Astrocyte (in vitro differentiated cells and primary cell): ENCODE results near the gene CWC27. TPM values are rescaled to one million over a fixed set of nuclear protein-coding genes. Genes with fewer than 3 reads are reported as not detected.

Experiments used
- DNase-seq: peaks from one replicate; pipeline ENCODE4 v3.0.0-alpha.2; 2010; ENCODE audit warnings: low read depth
- FAIRE-seq: peaks from 2 replicates; lab custom pipeline; 2011; peaks lifted over from hg19 to GRCh38; lab: Jason Lieb, UNC
- H2AFZ ChIP-seq: 2 replicates; pipeline ENCODE4 v1.6.0; 2012; ENCODE audit warnings: low read depth, low read length, inconsistent platforms
- H3K27ac ChIP-seq: 2 replicates; pipeline ENCODE4 v1.5.1; 2011; ENCODE audit warnings: low read depth, low read length, inconsistent platforms
- H3K27me3 ChIP-seq: 2 replicates; pipeline ENCODE4 v1.6.0; 2011; ENCODE audit warnings: low read length, inconsistent platforms; ENCODE audit not compliant: insufficient read depth
- H3K36me3 ChIP-seq: 2 replicates; pipeline ENCODE4 v1.5.1; 2011; ENCODE audit warnings: low read length, inconsistent platforms; ENCODE audit not compliant: insufficient read depth
- H3K4me1 ChIP-seq: 2 replicates; pipeline ENCODE4 v1.5.1; 2011; ENCODE audit warnings: low read length, inconsistent platforms; ENCODE audit not compliant: insufficient read depth
- H3K4me2 ChIP-seq: 2 replicates; pipeline ENCODE4 v1.6.0; 2012; ENCODE audit warnings: low read length, inconsistent platforms
- H3K4me3 ChIP-seq: 2 replicates; pipeline ENCODE4 v1.5.1; 2011; ENCODE audit warnings: low read depth, mild to moderate bottlenecking, low read length, inconsistent platforms; ENCODE audit not compliant: insufficient read depth
- H3K79me2 ChIP-seq: 2 replicates; pipeline ENCODE4 v1.6.0; 2012; ENCODE audit warnings: mild to moderate bottlenecking, low read length, inconsistent platforms; ENCODE audit not compliant: insufficient read depth
- H3K9ac ChIP-seq: 2 replicates; pipeline ENCODE4 v1.6.0; 2012; ENCODE audit warnings: mild to moderate bottlenecking, low read length, inconsistent platforms
- H3K9me3 ChIP-seq: 2 replicates; pipeline ENCODE4 v1.5.1; 2012; ENCODE audit warnings: low read depth, mild to moderate bottlenecking, low read length, inconsistent platforms; ENCODE audit not compliant: insufficient read depth
- H4K20me1 ChIP-seq: 2 replicates; pipeline ENCODE4 v1.6.0; 2012; ENCODE audit warnings: low read length, inconsistent platforms; ENCODE audit not compliant: insufficient read depth
- H3K27ac Mint-ChIP-seq: one replicate; pipeline ENCODE4 v1.8.0; 2021; ENCODE audit warnings: mild to moderate bottlenecking, mixed read lengths; ENCODE audit not compliant: unreplicated experiment
- H3K27me3 Mint-ChIP-seq: one replicate; pipeline ENCODE4 v1.8.0; 2021; ENCODE audit warnings: low read depth, mixed read lengths; ENCODE audit not compliant: unreplicated experiment
- H3K36me3 Mint-ChIP-seq: one replicate; pipeline ENCODE4 v1.8.0; 2021; ENCODE audit warnings: low read depth, mixed read lengths; ENCODE audit not compliant: unreplicated experiment
- H3K4me1 Mint-ChIP-seq: one replicate; pipeline ENCODE4 v1.8.0; 2021; ENCODE audit warnings: low read depth, mixed read lengths; ENCODE audit not compliant: unreplicated experiment
- H3K4me3 Mint-ChIP-seq: one replicate; pipeline ENCODE4 v1.8.0; 2021; ENCODE audit warnings: mild to moderate bottlenecking, moderate library complexity, mixed read lengths; ENCODE audit not compliant: unreplicated experiment
- H3K9me3 Mint-ChIP-seq: one replicate; pipeline ENCODE4 v1.8.0; 2021; ENCODE audit warnings: mild to moderate bottlenecking, mixed read lengths; ENCODE audit not compliant: unreplicated experiment
- EZH2 ChIP-seq: IDR thresholded peaks from 2 replicates; pipeline ENCODE4 v1.6.1; 2012; ENCODE audit warnings: mild to moderate bottlenecking, low read length, inconsistent platforms; ENCODE audit not compliant: insufficient read depth
- total RNA-seq: library from RNA; stranded (reverse); gene quantifications from 2 replicates; pipeline ENCODE4 v1.2.1, GENCODE V29; 2021
- TF ChIP-seq, protein P1 (sequence below): IDR thresholded peaks from 2 replicates; pipeline ENCODE4 v1.5.1; 2011; ENCODE audit warnings: low read depth, mild to moderate bottlenecking, inconsistent platforms, low read length, moderate library complexity; ENCODE audit not compliant: insufficient read depth

Gene CWC27
- total RNA-seq, 1 donor from 2014 or later: 25.7 TPM

DNA sequence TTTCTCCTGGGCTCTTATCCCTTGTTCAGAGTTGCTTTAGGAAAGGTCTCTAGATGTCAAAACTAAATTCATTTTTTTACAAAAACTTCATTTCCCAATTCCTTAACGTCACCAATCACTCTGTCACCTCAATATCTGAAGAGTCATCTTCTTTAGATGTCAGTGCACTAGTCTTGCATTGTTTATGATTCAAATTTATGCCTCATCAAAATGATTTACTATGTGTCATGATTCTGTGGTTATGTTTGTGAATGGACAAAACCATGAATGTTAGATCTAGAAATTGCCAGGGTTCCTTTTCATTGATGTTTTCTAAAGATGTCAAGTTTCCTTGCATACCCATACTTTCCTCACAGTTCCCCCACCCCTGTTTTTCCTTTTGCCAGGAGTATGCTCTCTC lies 21.5 kb downstream of the CWC27 start:
- TF ChIP-seq EZH2: no peak
- TF ChIP-seq, protein P1, sequence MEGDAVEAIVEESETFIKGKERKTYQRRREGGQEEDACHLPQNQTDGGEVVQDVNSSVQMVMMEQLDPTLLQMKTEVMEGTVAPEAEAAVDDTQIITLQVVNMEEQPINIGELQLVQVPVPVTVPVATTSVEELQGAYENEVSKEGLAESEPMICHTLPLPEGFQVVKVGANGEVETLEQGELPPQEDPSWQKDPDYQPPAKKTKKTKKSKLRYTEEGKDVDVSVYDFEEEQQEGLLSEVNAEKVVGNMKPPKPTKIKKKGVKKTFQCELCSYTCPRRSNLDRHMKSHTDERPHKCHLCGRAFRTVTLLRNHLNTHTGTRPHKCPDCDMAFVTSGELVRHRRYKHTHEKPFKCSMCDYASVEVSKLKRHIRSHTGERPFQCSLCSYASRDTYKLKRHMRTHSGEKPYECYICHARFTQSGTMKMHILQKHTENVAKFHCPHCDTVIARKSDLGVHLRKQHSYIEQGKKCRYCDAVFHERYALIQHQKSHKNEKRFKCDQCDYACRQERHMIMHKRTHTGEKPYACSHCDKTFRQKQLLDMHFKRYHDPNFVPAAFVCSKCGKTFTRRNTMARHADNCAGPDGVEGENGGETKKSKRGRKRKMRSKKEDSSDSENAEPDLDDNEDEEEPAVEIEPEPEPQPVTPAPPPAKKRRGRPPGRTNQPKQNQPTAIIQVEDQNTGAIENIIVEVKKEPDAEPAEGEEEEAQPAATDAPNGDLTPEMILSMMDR: no peak
- Histone ChIP-seq H3K9me3 (no peaks in the 10 kb centered on the region), H3K27me3 (no peaks in the 10 kb centered on the region), H3K36me3 (no peaks in the 10 kb centered on the region), H3K4me2 (no peak overlapping the region), H3K4me3 (no peak overlapping the region), H4K20me1 (no peaks in the 10 kb centered on the region), H2AFZ (no peak overlapping the region), H3K79me2 (no peaks in the 10 kb centered on the region), H3K4me1 (no peaks in the 10 kb centered on the region), H3K9ac (no peak overlapping the region), H3K27ac (no peak overlapping the region)
- H3K9me3 Mint-ChIP-seq: no peaks in the 10 kb centered on the region
- peak; percentile 8 for DNase-seq
- peaks cover 20% of the 10 kb centered on the region for H3K4me1 Mint-ChIP-seq
- no peaks in the 10 kb centered on the region for H3K27me3 Mint-ChIP-seq
- FAIRE-seq: peak; percentile 52
- peaks cover 2% of the 10 kb centered on the region for H3K36me3 Mint-ChIP-seq
- H3K4me3 Mint-ChIP-seq: no peak overlapping the region
- H3K27ac Mint-ChIP-seq: peak overlapping the region; percentile 78

DNA sequence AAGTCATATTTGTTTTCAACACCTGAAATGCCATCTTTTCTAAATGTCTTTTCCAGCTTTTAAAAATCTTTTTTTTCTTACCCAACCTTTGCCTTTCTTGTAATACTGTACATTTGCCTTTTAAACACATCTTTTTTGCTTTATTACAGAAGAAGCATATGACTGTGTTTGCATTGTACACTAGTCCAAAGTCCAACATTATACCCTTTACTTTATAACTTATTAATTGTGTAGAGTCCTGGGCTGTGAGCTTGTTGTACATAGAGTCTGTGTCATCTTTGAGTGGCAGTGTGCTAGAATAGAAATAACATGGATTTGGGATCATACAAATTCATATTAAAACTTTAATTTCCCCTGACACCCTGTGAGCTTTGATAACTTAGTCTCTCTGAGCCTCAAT lies 23.7 kb downstream of the CWC27 start:
- peaks cover 20% of the 10 kb centered on the region for H3K4me1 Mint-ChIP-seq
- Histone ChIP-seq H3K4me2 (no peak overlapping the region), H3K4me3 (no peak overlapping the region), H3K4me1 (no peaks in the 10 kb centered on the region), H2AFZ (no peak overlapping the region), H3K79me2 (no peaks in the 10 kb centered on the region), H3K27me3 (no peaks in the 10 kb centered on the region), H3K36me3 (no peaks in the 10 kb centered on the region), H3K27ac (no peak overlapping the region), H3K9ac (no peak overlapping the region), H4K20me1 (no peaks in the 10 kb centered on the region), H3K9me3 (no peaks in the 10 kb centered on the region)
- H3K9me3 Mint-ChIP-seq: no peaks in the 10 kb centered on the region
- no peak for FAIRE-seq
- no peak for DNase-seq
- H3K27me3 Mint-ChIP-seq: no peaks in the 10 kb centered on the region
- H3K36me3 Mint-ChIP-seq: no peaks in the 10 kb centered on the region
- no peak overlapping the region for H3K27ac Mint-ChIP-seq
- TF ChIP-seq, protein P1: no peak
- TF ChIP-seq EZH2: no peak
- no peak overlapping the region for H3K4me3 Mint-ChIP-seq

- no peak overlapping the region for H3K4me3 Mint-ChIP-seq
- DNase-seq: no peak
- no peak overlapping the region for H3K9ac ChIP-seq
- H3K27me3 Mint-ChIP-seq: no peaks in the 10 kb centered on the region
- H2AFZ ChIP-seq: no peak overlapping the region
- H4K20me1 ChIP-seq: no peaks in the 10 kb centered on the region
- no peaks in the 10 kb centered on the region for H3K79me2 ChIP-seq
- no peak overlapping the region for H3K4me3 ChIP-seq
- H3K9me3 ChIP-seq: no peaks in the 10 kb centered on the region
- no peak overlapping the region for H3K27ac Mint-ChIP-seq
- H3K27ac ChIP-seq: no peak overlapping the region
- no peaks in the 10 kb centered on the region for H3K36me3 ChIP-seq
- no peak for FAIRE-seq
- no peak overlapping the region for H3K4me2 ChIP-seq
- H3K36me3 Mint-ChIP-seq: peaks cover 1% of the 10 kb centered on the region
- H3K9me3 Mint-ChIP-seq: no peaks in the 10 kb centered on the region
- no peaks in the 10 kb centered on the region for H3K4me1 ChIP-seq
- H3K27me3 ChIP-seq: no peaks in the 10 kb centered on the region
- H3K4me1 Mint-ChIP-seq: peaks cover 15% of the 10 kb centered on the region
- TF ChIP-seq, protein P1: no peak
- TF ChIP-seq EZH2: no peak
Observed at GRCh38 chr5:64794053-64794770, 25.5 kb downstream of the CWC27 start.
